Uterus (tissue), 4 donors: ENCODE data around the gene UBE2H. TPM values are rescaled to one million over a fixed set of nuclear protein-coding genes. Genes with fewer than 3 reads are reported as not detected.

Source experiments
- DNase-seq, 2 donors: peaks; one replicate each; pipeline ENCODE4 v3.0.0-alpha.2; 2019 to 2020
- H3K27ac ChIP-seq, 2 donors: fragments of 200-600 bp; sonication (generic); 1 replicate in 1 of 2; 2 replicates in 1 of 2; pipeline ENCODE4 v1.5.1; 2016 to 2018
- H3K27me3 ChIP-seq, 2 donors: fragments of 200-600 bp; sonication (generic); one replicate each; pipeline ENCODE4 v1.5.1; 2018 to 2019; ENCODE audit warnings: control low read depth in 1 of 2
- H3K36me3 ChIP-seq, 2 donors: fragments of 200-600 bp; sonication (generic); one replicate each; pipeline ENCODE4 v1.5.1; 2019; ENCODE audit warnings: control low read depth in 1 of 2
- H3K4me1 ChIP-seq, 2 donors: fragments of 200-600 bp; sonication (generic); one replicate each; pipeline ENCODE4 v1.5.1; 2018 to 2019; ENCODE audit warnings: control low read depth in 1 of 2
- H3K4me3 ChIP-seq, 2 donors: fragments of 200-600 bp; sonication (generic); 1 replicate in 1 of 2; 2 replicates in 1 of 2; pipeline ENCODE4 v1.5.1; 2018 to 2019; ENCODE audit warnings: mild to moderate bottlenecking in 1 of 2
- H3K9me3 ChIP-seq, 2 donors: fragments of 200-600 bp; sonication (generic); one replicate each; pipeline ENCODE4 v1.5.1; 2019; ENCODE audit warnings: control low read depth in 1 of 2
- CTCF ChIP-seq, 4 experiments: fragments of 200-600 bp in 2 of 4; fragments of 450-650 bp in 2 of 4; sonication (generic) in 2 of 4; IDR thresholded peaks; one replicate each; pipeline ENCODE4 v1.5.1; 2016 to 2019; ENCODE audit warnings: antibody characterized with exemption in 4 of 4, mild to moderate bottlenecking in 2 of 4, moderate library complexity in 1 of 4
- POLR2A ChIP-seq, 2 donors: fragments of 450-650 bp; IDR thresholded peaks; one replicate each; pipeline ENCODE4 v1.6.1; 2016; ENCODE audit warnings: antibody characterized with exemption in 2 of 2, mild to moderate bottlenecking in 1 of 2, moderate library complexity in 1 of 2
- intact Hi-C: fragments of 100-400 bp; cut with DNase I; formaldehyde crosslinking; loops from one replicate; pipeline ENCODE4 v1.15.1; 2023; ENCODE audit warnings: low total_unique reads
- total RNA-seq, 4 donors: library from RNA; depleted of rRNA in 3 of 4; stranded (reverse); fragments of >200 nt in 3 of 4; gene quantifications; one replicate each; pipeline versions ENCODE4 v1.1.0 to v1.2.4, GENCODE V29; 2014 to 2023
- donor health status: DM: yes; HTN: yes; CAD: no.

Gene UBE2H
- total RNA-seq, 4 donors from 2014 or later = 35.4 to 99.8 (median 53.1) TPM

GRCh38 chr7:129851174-129851573 is 101.6 kb downstream of the UBE2H start:
- intact Hi-C loops = no loop called here
- H3K4me3 ChIP-seq = no peak overlapping the region
- no peak overlapping the region for H3K27ac ChIP-seq
- H3K9me3 ChIP-seq = no peaks in the 10 kb centered on the region
- peaks cover 0 to 6% of the 10 kb centered on the region in 2 donors for H3K4me1 ChIP-seq
- no peak for DNase-seq
- no peak for TF ChIP-seq POLR2A (IDR thresholded peaks at IDR 0.05)
- no peak for TF ChIP-seq CTCF (IDR thresholded peaks at IDR 0.05)
- H3K36me3 ChIP-seq = no peaks in the 10 kb centered on the region
- no peaks in the 10 kb centered on the region for H3K27me3 ChIP-seq

GRCh38 chr7:129848436-129848835 is 104.3 kb downstream of the UBE2H start:
- intact Hi-C loops = no loop called here
- Histone ChIP-seq H3K36me3 (no peaks in the 10 kb centered on the region), H3K4me3 (no peak overlapping the region), H3K27ac (no peak overlapping the region), H3K4me1 (peaks cover 0 to 3% of the 10 kb centered on the region in 2 donors), H3K9me3 (no peaks in the 10 kb centered on the region), H3K27me3 (no peaks in the 10 kb centered on the region)
- no peak for DNase-seq
- TF ChIP-seq CTCF (IDR thresholded peaks at IDR 0.05) (no peak), POLR2A (IDR thresholded peaks at IDR 0.05) (no peak)

GRCh38 chr7:129845972-129846327 is 106.8 kb downstream of the UBE2H start:
- Histone ChIP-seq H3K4me3 (no peak overlapping the region), H3K27ac (peak overlapping the region in 1 of 2 donors; percentile 41), H3K36me3 (no peaks in the 10 kb centered on the region), H3K27me3 (no peaks in the 10 kb centered on the region), H3K4me1 (peaks cover 0 to 2% of the 10 kb centered on the region in 2 donors), H3K9me3 (no peaks in the 10 kb centered on the region)
- no peak for TF ChIP-seq POLR2A (IDR thresholded peaks at IDR 0.05)
- no peak for TF ChIP-seq CTCF (IDR thresholded peaks at IDR 0.05)
- intact Hi-C loops = no loop called here
- no peak for DNase-seq

- Histone ChIP-seq H3K4me1 (peaks cover 0 to 8% of the 10 kb centered on the region in 2 donors), H3K9me3 (no peaks in the 10 kb centered on the region), H3K36me3 (no peaks in the 10 kb centered on the region), H3K27me3 (no peaks in the 10 kb centered on the region), H3K4me3 (no peak overlapping the region), H3K27ac (peak overlapping the region in 1 of 2 donors; percentile 41)
- intact Hi-C loops = no loop called here
- TF ChIP-seq POLR2A (IDR thresholded peaks at IDR 0.05) (no peak), CTCF (IDR thresholded peaks at IDR 0.05) (no peak)
- DNase-seq = no peak
Measured at GRCh38 chr7:129845178-129845971, 107.4 kb downstream of the UBE2H start.

- intact Hi-C loops = no loop called here
- Histone ChIP-seq H3K4me3 (no peak overlapping the region), H3K27me3 (no peaks in the 10 kb centered on the region), H3K36me3 (no peaks in the 10 kb centered on the region), H3K4me1 (peaks cover 0 to 9% of the 10 kb centered on the region in 2 donors), H3K9me3 (no peaks in the 10 kb centered on the region), H3K27ac (no peak overlapping the region)
- DNase-seq = no peak
- TF ChIP-seq CTCF (IDR thresholded peaks at IDR 0.05) (no peak), POLR2A (IDR thresholded peaks at IDR 0.05) (no peak)
Measured at GRCh38 chr7:129843978-129844840, 108.6 kb downstream of the UBE2H start.
